Keratinocyte (primary cell): Measurements from ENCODE around the gene LARGE1. TPM values are rescaled to one million over a fixed set of nuclear protein-coding genes. Genes with fewer than 3 reads are reported as not detected.

ENCODE experiments used
- DNase-seq: peaks from one replicate; pipeline ENCODE4 v3.0.0-alpha.2; 2011; ENCODE audit warnings: low read depth, missing footprints, low spot score
- FAIRE-seq: peaks from 2 replicates; lab custom pipeline; 2011; peaks lifted over from hg19 to GRCh38; lab: Jason Lieb, UNC
- H2AFZ ChIP-seq: 2 replicates; pipeline ENCODE4 v1.6.0; 2012; ENCODE audit warnings: low read length, control low read depth, inconsistent platforms; ENCODE audit not compliant: control insufficient read depth
- H3K27ac ChIP-seq: 2 replicates; pipeline ENCODE4 v1.5.1; 2011; ENCODE audit warnings: low read length; ENCODE audit not compliant: control insufficient read depth, insufficient read depth
- H3K27me3 ChIP-seq: 3 replicates; pipeline ENCODE4 v1.6.0; 2011; ENCODE audit warnings: low read length; ENCODE audit not compliant: control insufficient read depth, insufficient read depth; ENCODE audit errors: extremely low read depth
- H3K36me3 ChIP-seq, 2 experiments: 2 replicates in 1 of 2; 3 replicates in 1 of 2; pipeline ENCODE4 v1.5.1; 2011; ENCODE audit warnings: low read length in 2 of 2, mild to moderate bottlenecking in 1 of 2; ENCODE audit not compliant: control insufficient read depth in 2 of 2, insufficient read depth in 2 of 2; ENCODE audit errors: extremely low read depth in 1 of 2
- H3K4me1 ChIP-seq: 3 replicates; pipeline ENCODE4 v1.5.1; 2011; ENCODE audit warnings: low read length; ENCODE audit not compliant: control insufficient read depth, insufficient read depth; ENCODE audit errors: extremely low read depth
- H3K4me2 ChIP-seq: 3 replicates; pipeline ENCODE4 v1.6.0; 2011; ENCODE audit warnings: low read depth, low read length; ENCODE audit not compliant: control insufficient read depth, insufficient read depth; ENCODE audit errors: extremely low read depth
- H3K4me3 ChIP-seq, 3 experiments: fragments of 200-600 bp in 1 of 3; sonication (generic) in 1 of 3; 2 replicates in 2 of 3; 3 replicates in 1 of 3; pipeline ENCODE4 v1.5.1; 2011 to 2016; ENCODE audit warnings: low read length in 3 of 3, mild to moderate bottlenecking in 3 of 3, control low read depth in 2 of 3, inconsistent platforms in 1 of 3, low read depth in 1 of 3, mixed read lengths in 1 of 3, mixed run types in 1 of 3, moderate library complexity in 1 of 3; ENCODE audit not compliant: control insufficient read depth in 2 of 3, insufficient read depth in 2 of 3; ENCODE audit errors: extremely low read depth in 1 of 3
- H3K79me2 ChIP-seq: 2 replicates; pipeline ENCODE4 v1.6.0; 2012; ENCODE audit warnings: low read length; ENCODE audit not compliant: control insufficient read depth, insufficient read depth
- H3K9ac ChIP-seq: 3 replicates; pipeline ENCODE4 v1.6.0; 2011; ENCODE audit warnings: low read length; ENCODE audit not compliant: control insufficient read depth, insufficient read depth; ENCODE audit errors: extremely low read depth
- H3K9me1 ChIP-seq: 3 replicates; pipeline ENCODE4 v1.6.0; 2011; ENCODE audit warnings: low read length; ENCODE audit not compliant: control insufficient read depth, insufficient read depth; ENCODE audit errors: extremely low read depth
- H3K9me3 ChIP-seq: 2 replicates; pipeline ENCODE4 v1.5.1; 2012; ENCODE audit warnings: low read depth, low read length; ENCODE audit not compliant: control insufficient read depth
- H4K20me1 ChIP-seq: 3 replicates; pipeline ENCODE4 v1.6.0; 2011; ENCODE audit warnings: low read length; ENCODE audit not compliant: control insufficient read depth, insufficient read depth; ENCODE audit errors: extremely low read depth
- EZH2 ChIP-seq: IDR thresholded peaks from one replicate; pipeline ENCODE4 v1.6.1; 2012; ENCODE audit warnings: inconsistent platforms, mild to moderate bottlenecking, low read length, moderate library complexity
- dilution Hi-C: fragments of 300-500 bp; cut with MboI; formaldehyde crosslinking; loops from one replicate; pipeline ENCODE4 v1.7.0; 2020; ENCODE audit warnings: low sequenced_read_pairs; ENCODE audit not compliant: extremely low pct_ligation_motif_present
- polyA plus RNA-seq, 5 experiments: library from polyadenylated mRNA; depleted of rRNA in 3 of 5; stranded (reverse) in 3 of 5; stranded (forward) in 1 of 5; unstranded in 1 of 5; fragments of >200 nt; gene quantifications; 1 replicate in 1 of 5; 2 replicates in 3 of 5; 3 replicates in 1 of 5; pipeline versions ENCODE4 v1.2.1 to v1.2.3, GENCODE V29; 2011 to 2012; ENCODE audit warnings: missing spikeins in 2 of 5, low read depth in 1 of 5, low replicate concordance in 1 of 5
- TF ChIP-seq, protein P1 (sequence below), 3 experiments: IDR thresholded peaks in 1 of 3; conservative IDR thresholded peaks in 1 of 3; optimal IDR thresholded peaks in 1 of 3; 2 replicates in 2 of 3; 3 replicates in 1 of 3; pipeline versions ENCODE3 to v1.5.1; 2011; ENCODE audit warnings: low read length in 3 of 3, mild to moderate bottlenecking in 3 of 3, moderate library complexity in 2 of 3, control low read depth in 1 of 3, inconsistent platforms in 1 of 3; ENCODE audit not compliant: insufficient read depth in 2 of 3; ENCODE audit errors: extremely low read depth in 1 of 3

LARGE1 gene
- polyA plus RNA-seq, 1 donor (not counting 4 experiments of a cell fraction or from before 2014, with no cell fraction given): 4.5 TPM

- DNase-seq (no peak), FAIRE-seq (no peak)
- Histone ChIP-seq H3K9ac (no peak overlapping the region), H3K27ac (no peak overlapping the region), H2AFZ (no peak overlapping the region), H3K27me3 (no peaks in the 10 kb centered on the region), H3K9me1 (no peaks in the 10 kb centered on the region), H3K4me1 (no peaks in the 10 kb centered on the region), H3K79me2 (no peaks in the 10 kb centered on the region), H3K36me3 (no peaks in the 10 kb centered on the region), H4K20me1 (no peaks in the 10 kb centered on the region), H3K9me3 (no peaks in the 10 kb centered on the region), H3K4me2 (no peak overlapping the region), H3K4me3 (no peak overlapping the region)
- TF ChIP-seq, protein P1, sequence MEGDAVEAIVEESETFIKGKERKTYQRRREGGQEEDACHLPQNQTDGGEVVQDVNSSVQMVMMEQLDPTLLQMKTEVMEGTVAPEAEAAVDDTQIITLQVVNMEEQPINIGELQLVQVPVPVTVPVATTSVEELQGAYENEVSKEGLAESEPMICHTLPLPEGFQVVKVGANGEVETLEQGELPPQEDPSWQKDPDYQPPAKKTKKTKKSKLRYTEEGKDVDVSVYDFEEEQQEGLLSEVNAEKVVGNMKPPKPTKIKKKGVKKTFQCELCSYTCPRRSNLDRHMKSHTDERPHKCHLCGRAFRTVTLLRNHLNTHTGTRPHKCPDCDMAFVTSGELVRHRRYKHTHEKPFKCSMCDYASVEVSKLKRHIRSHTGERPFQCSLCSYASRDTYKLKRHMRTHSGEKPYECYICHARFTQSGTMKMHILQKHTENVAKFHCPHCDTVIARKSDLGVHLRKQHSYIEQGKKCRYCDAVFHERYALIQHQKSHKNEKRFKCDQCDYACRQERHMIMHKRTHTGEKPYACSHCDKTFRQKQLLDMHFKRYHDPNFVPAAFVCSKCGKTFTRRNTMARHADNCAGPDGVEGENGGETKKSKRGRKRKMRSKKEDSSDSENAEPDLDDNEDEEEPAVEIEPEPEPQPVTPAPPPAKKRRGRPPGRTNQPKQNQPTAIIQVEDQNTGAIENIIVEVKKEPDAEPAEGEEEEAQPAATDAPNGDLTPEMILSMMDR (optimal IDR thresholded peaks at IDR 0.05 in 1 of 3, IDR thresholded peaks at IDR 0.05 in 1 of 3, conservative IDR thresholded peaks at IDR 0.05 in 1 of 3; ENCODE audit: extremely low read depth in 1 of 3, insufficient read depth in 2 of 3, low read length in 3 of 3): no peak
- TF ChIP-seq EZH2: no peak
- dilution Hi-C loops: no loop called here
These were observed 154.2 kb downstream of the LARGE1 start for GRCh38 chr22:33766091-33766490.

GRCh38 chr22:33758961-33759360 is 161.3 kb downstream of the LARGE1 start:
- Histone ChIP-seq H3K27me3 (no peaks in the 10 kb centered on the region), H3K9me1 (no peaks in the 10 kb centered on the region), H4K20me1 (no peaks in the 10 kb centered on the region), H3K9me3 (no peaks in the 10 kb centered on the region), H3K4me3 (no peak overlapping the region), H3K79me2 (no peaks in the 10 kb centered on the region), H2AFZ (no peak overlapping the region), H3K36me3 (no peaks in the 10 kb centered on the region), H3K4me2 (no peak overlapping the region), H3K27ac (no peak overlapping the region), H3K9ac (no peak overlapping the region), H3K4me1 (no peaks in the 10 kb centered on the region)
- dilution Hi-C loops: no loop called here
- DNase-seq (no peak), FAIRE-seq (no peak)
- TF ChIP-seq, protein P1 (optimal IDR thresholded peaks at IDR 0.05 in 1 of 3, IDR thresholded peaks at IDR 0.05 in 1 of 3, conservative IDR thresholded peaks at IDR 0.05 in 1 of 3; ENCODE audit: extremely low read depth in 1 of 3, insufficient read depth in 2 of 3, low read length in 3 of 3): no peak
- no peak for TF ChIP-seq EZH2
